B cell (primary cell): ENCODE measurements around the gene EXT2. TPM values are rescaled to one million over a fixed set of nuclear protein-coding genes. Genes with fewer than 3 reads are reported as not detected.

Experiments used
- ATAC-seq: fragments of 200-7000 bp; cut with Tn5 transposase; one replicate; pipeline ENCODE4 v1.10.0; 2021; ENCODE audit warnings: low read depth, mild to moderate bottlenecking, moderate number of reproducible peaks, moderate library complexity
- CTCF ChIA-PET: fragments of 350-600 bp; sonication (Branson Sonifier 250); formaldehyde crosslinking; loops from one replicate; lab custom pipeline; 2021; ENCODE audit warnings: antibody characterized with exemption, inconsistent platforms; lab: Charles Lee
- POLR2A ChIA-PET: fragments of 350-600 bp; sonication (Branson Sonifier 250); formaldehyde crosslinking; loops from one replicate; lab custom pipeline; 2021; ENCODE audit warnings: antibody characterized with exemption; lab: Charles Lee
- DNase-seq: peaks from one replicate; pipeline ENCODE4 v3.0.0; 2013
- H2AFZ ChIP-seq: 2 replicates; pipeline ENCODE4 v1.6.1; 2012; ENCODE audit warnings: mild to moderate bottlenecking, low read depth, low read length; ENCODE audit not compliant: insufficient read depth, poor library complexity, severe bottlenecking
- H3K27ac ChIP-seq, 2 donors: 1 replicate in 1 of 2; 2 replicates in 1 of 2; pipeline ENCODE4 v1.5.1; 2012 to 2013; ENCODE audit warnings: low read length in 2 of 2, mild to moderate bottlenecking in 2 of 2, moderate library complexity in 1 of 2
- H3K27me3 ChIP-seq, 4 experiments: fragments of 200-600 bp in 1 of 4; sonication (generic) in 1 of 4; replicated peaks in 1 of 4; 1 replicate in 2 of 4; 2 replicates in 2 of 4; pipeline versions ENCODE4 v1.6.1 to v1.7.0; 2013 to 2016; ENCODE audit warnings: low read length in 3 of 4, mild to moderate bottlenecking in 2 of 4, mixed read lengths in 1 of 4, moderate library complexity in 1 of 4; ENCODE audit not compliant: insufficient read depth in 4 of 4, control insufficient read depth in 3 of 4; ENCODE audit errors: control extremely low read depth in 1 of 4
- H3K36me3 ChIP-seq, 2 experiments: replicated peaks in 1 of 2; 1 replicate in 1 of 2; 2 replicates in 1 of 2; pipeline versions ENCODE4 v1.6.1 to v1.7.1; 2013; ENCODE audit warnings: low read length in 1 of 2; ENCODE audit not compliant: insufficient read depth in 2 of 2, control insufficient read depth in 1 of 2; ENCODE audit errors: control extremely low read depth in 1 of 2, extremely low read depth in 1 of 2
- H3K4me1 ChIP-seq, 2 donors: fragments of 200-600 bp in 1 of 2; sonication (generic) in 1 of 2; 1 replicate in 1 of 2; 2 replicates in 1 of 2; pipeline versions ENCODE4 v1.5.1 to v1.6.1; 2013 to 2017; ENCODE audit warnings: low read length in 2 of 2; ENCODE audit not compliant: control insufficient read depth in 2 of 2, insufficient read depth in 2 of 2
- H3K4me2 ChIP-seq: replicated peaks from 2 replicates; pipeline ENCODE3; 2012; ENCODE audit warnings: mild to moderate bottlenecking, low read depth, low read length; ENCODE audit not compliant: poor library complexity, severe bottlenecking
- H3K4me3 ChIP-seq, 5 experiments: fragments of 200-600 bp in 1 of 5; sonication (generic) in 1 of 5; 1 replicate in 3 of 5; 2 replicates in 2 of 5; pipeline versions ENCODE4 v1.5.1 to v1.7.0; 2011 to 2016; ENCODE audit warnings: low read length in 4 of 5, mild to moderate bottlenecking in 4 of 5, low read depth in 2 of 5, control low read depth in 1 of 5, moderate library complexity in 1 of 5; ENCODE audit not compliant: insufficient read depth in 1 of 5; ENCODE audit errors: control extremely low read depth in 1 of 5, extremely low read depth in 1 of 5
- H3K79me2 ChIP-seq: fragments of 200-600 bp; sonication (generic); one replicate; pipeline ENCODE4 v1.6.0; 2016; ENCODE audit warnings: low read length; ENCODE audit not compliant: control insufficient read depth, insufficient read depth
- H3K9ac ChIP-seq: fragments of 200-600 bp; sonication (generic); 2 replicates; pipeline ENCODE4 v1.6.1; 2017; ENCODE audit warnings: mild to moderate bottlenecking, low read length, moderate library complexity
- H3K9me3 ChIP-seq, 3 donors: one replicate each; pipeline versions ENCODE4 v1.6.1 to v1.7.1; 2013; ENCODE audit warnings: low read length in 2 of 3; ENCODE audit not compliant: control insufficient read depth in 2 of 3, insufficient read depth in 1 of 3; ENCODE audit errors: control extremely low read depth in 1 of 3
- H4K20me1 ChIP-seq: 2 replicates; pipeline ENCODE4 v1.6.0; 2012; ENCODE audit warnings: mild to moderate bottlenecking, low read length; ENCODE audit not compliant: insufficient read depth, control insufficient read depth, poor library complexity, severe bottlenecking
- H3K27ac Mint-ChIP-seq: one replicate; pipeline ENCODE4 v1.8.0; 2021; ENCODE audit warnings: mixed read lengths
- H3K27me3 Mint-ChIP-seq: one replicate; pipeline ENCODE4 v1.8.0; 2021; ENCODE audit warnings: mixed read lengths
- H3K4me1 Mint-ChIP-seq: one replicate; pipeline ENCODE4 v1.8.0; 2021; ENCODE audit warnings: mixed read lengths
- H3K4me3 Mint-ChIP-seq: one replicate; pipeline ENCODE4 v1.8.0; 2021; ENCODE audit warnings: mixed read lengths
- H3K9me3 Mint-ChIP-seq: one replicate; pipeline ENCODE4 v1.8.0; 2022; ENCODE audit warnings: mixed read lengths; ENCODE audit not compliant: insufficient read depth
- CTCF ChIP-seq: fragments of 200-600 bp; IDR thresholded peaks from one replicate; pipeline ENCODE4 v1.8.0; 2022; ENCODE audit warnings: antibody characterized with exemption, mild to moderate bottlenecking
- EZH2 ChIP-seq: IDR thresholded peaks from 2 replicates; pipeline ENCODE4 v1.6.1; 2012; ENCODE audit warnings: borderline replicate concordance, low read depth, mild to moderate bottlenecking, moderate library complexity, low read length; ENCODE audit not compliant: insufficient read depth, poor library complexity, severe bottlenecking
- WGBS: methylation state at CpG from one replicate; pipeline ENCODE4 v1.1.5; 2013; ENCODE audit warnings: missing lambda C conversion rate; ENCODE audit not compliant: insufficient coverage; 5-methylcytosine and 5-hydroxymethylcytosine counted together
- intact Hi-C: fragments of 100-400 bp; cut with micrococcal nuclease; formaldehyde crosslinking; loops from one replicate; pipeline ENCODE4 v1.10.0; 2022
- polyA plus RNA-seq: library from polyadenylated mRNA; depleted of rRNA; stranded (reverse); fragments of >200 nt; gene quantifications from 2 replicates; pipeline ENCODE4 v1.2.3, GENCODE V29; 2012
- total RNA-seq, 2 donors: library from RNA; stranded (reverse); fragments of 120-200 nt in 1 of 2; gene quantifications; 1 replicate in 1 of 2; 2 replicates in 1 of 2; pipeline versions ENCODE4 v1.2.3 to v1.2.4, GENCODE V29; 2013 to 2022

EXT2 gene
- total and polyA plus RNA-seq, 2 donors (not counting 1 experiment from before 2014, with no cell fraction given) = 11.0 to 27.8 TPM

GRCh38 chr11:44268614-44269080 is 173.2 kb downstream of the EXT2 start:
- TF ChIP-seq EZH2 (no peak), CTCF (no peak)
- Histone ChIP-seq H3K79me2 (no peaks in the 10 kb centered on the region), H3K4me2 (no peak overlapping the region), H3K9me3 (peaks cover 0 to 3% (median 0%) of the 10 kb centered on the region in 3 donors), H3K36me3 (no peaks in the 10 kb centered on the region), H2AFZ (no peak overlapping the region), H3K27me3 (no peaks in the 10 kb centered on the region), H3K27ac (no peak overlapping the region), H3K9ac (no peak overlapping the region), H4K20me1 (no peaks in the 10 kb centered on the region), H3K4me1 (no peaks in the 10 kb centered on the region), H3K4me3 (no peak overlapping the region)
- ChIA-PET POLR2A (no interaction called here), CTCF (no interaction called here)
- peaks cover 17% of the 10 kb centered on the region for H3K27me3 Mint-ChIP-seq
- ATAC-seq (no peak), DNase-seq (no peak)
- no peaks in the 10 kb centered on the region for H3K9me3 Mint-ChIP-seq
- no peak overlapping the region for H3K27ac Mint-ChIP-seq
- H3K4me1 Mint-ChIP-seq = no peaks in the 10 kb centered on the region
- H3K4me3 Mint-ChIP-seq = no peak overlapping the region
- intact Hi-C loops = no loop called here
- WGBS = 82% methylated on average over 4 of the region's 5 CpGs

GRCh38 chr11:44269369-44270351 is 174.2 kb downstream of the EXT2 start:
- H3K4me2 ChIP-seq = no peak overlapping the region
- WGBS = 84% methylated on average over 12 of the region's 17 CpGs

More at GRCh38 chr11:44269369-44270351, 174.2 kb downstream of the EXT2 start:
- H3K9ac ChIP-seq = no peak overlapping the region
- H3K27me3 ChIP-seq = no peaks in the 10 kb centered on the region
- TF ChIP-seq CTCF (no peak), EZH2 (no peak)
- DNase-seq (no peak), ATAC-seq (no peak)
- no peaks in the 10 kb centered on the region for H3K4me1 Mint-ChIP-seq
- POLR2A ChIA-PET = no interaction called here
- H3K36me3 ChIP-seq = no peaks in the 10 kb centered on the region
- no peak overlapping the region for H3K27ac Mint-ChIP-seq
- H3K27me3 Mint-ChIP-seq = peaks cover 17% of the 10 kb centered on the region
- H3K9me3 ChIP-seq = peaks cover 0 to 3% (median 0%) of the 10 kb centered on the region in 3 donors
- intact Hi-C loops = no loop called here
- no peaks in the 10 kb centered on the region for H3K79me2 ChIP-seq
- H3K4me1 ChIP-seq = no peaks in the 10 kb centered on the region
- CTCF ChIA-PET = no interaction called here
- no peak overlapping the region for H2AFZ ChIP-seq
- H4K20me1 ChIP-seq = no peaks in the 10 kb centered on the region
- H3K9me3 Mint-ChIP-seq = no peaks in the 10 kb centered on the region
- no peak overlapping the region for H3K27ac ChIP-seq
- no peak overlapping the region for H3K4me3 Mint-ChIP-seq
- no peak overlapping the region for H3K4me3 ChIP-seq
